GM19238 (cell line): ENCODE measurements around the gene LPO.

Source experiments
- DNase-seq: peaks from one replicate; pipeline ENCODE4 v3.0.0; 2011; ENCODE audit warnings: low spot score; ENCODE audit not compliant: insufficient read length

Gene LPO

DNA sequence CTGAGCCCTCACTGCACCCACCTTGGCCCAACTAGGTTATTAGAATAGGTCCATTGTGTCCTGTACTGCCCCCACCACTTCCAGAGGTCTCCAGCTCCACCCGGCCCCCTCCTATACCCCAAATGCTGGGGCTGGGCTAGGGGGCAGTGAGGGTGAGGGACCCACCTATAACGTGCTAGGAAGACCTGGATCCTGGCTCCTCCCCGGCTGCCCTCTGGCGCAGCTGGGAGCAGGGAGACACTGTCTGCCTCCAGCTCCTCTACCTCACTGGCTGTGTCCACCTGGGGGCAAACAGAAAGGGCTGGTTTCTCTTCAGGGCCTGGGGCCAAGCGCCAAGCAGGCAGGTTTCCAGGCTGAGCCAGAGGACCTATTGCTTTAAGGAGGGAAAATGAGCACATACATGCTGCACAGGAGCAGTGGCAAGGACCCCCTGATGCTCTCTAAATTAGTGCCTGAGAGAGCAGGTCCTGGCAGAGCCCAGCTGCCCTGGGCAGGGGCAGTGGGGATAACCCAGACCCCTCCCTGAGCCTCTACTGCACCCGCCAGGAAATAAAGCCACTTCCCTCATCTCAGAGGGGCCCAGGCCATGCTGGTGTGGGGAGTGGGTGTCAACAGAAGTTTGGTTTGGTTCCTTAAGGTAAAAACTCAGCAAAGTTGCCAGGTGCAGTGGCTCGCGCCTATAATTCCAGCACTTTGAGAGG lies 78.0 kb downstream of the LPO start:
- DNase-seq, result no peak

DNA sequence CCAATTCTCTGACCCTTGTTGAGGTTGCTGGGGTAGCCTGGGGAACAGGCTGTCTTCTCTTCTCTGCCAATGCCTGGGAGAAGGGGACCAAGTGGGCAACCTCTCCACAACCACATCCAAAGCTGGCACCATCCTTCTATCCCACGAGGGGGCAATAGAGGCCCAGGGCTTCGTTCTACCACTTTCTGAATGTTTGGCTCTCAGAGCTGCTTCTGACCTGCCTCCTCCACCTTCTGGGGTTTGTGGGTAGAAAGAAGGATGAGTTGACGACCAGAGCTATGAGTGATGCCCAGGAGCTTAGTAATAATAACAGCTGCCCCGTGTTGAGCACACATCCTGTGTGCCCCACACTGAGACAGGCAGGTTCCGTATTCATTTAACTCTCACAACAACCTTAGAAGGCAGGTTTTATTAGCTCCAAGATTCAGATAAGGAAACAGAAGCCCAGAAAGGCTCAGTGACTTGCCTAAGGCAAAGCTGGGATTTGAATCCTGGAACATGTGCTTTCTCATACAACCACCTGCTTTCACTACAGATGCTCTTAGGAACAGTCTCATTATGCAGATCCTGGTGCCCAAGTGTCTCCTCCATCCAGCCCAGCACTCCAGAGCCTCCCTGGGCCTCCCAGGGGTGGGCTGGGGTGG lies 79.2 kb downstream of the LPO start:
- DNase-seq, result peak; percentile 81

DNA sequence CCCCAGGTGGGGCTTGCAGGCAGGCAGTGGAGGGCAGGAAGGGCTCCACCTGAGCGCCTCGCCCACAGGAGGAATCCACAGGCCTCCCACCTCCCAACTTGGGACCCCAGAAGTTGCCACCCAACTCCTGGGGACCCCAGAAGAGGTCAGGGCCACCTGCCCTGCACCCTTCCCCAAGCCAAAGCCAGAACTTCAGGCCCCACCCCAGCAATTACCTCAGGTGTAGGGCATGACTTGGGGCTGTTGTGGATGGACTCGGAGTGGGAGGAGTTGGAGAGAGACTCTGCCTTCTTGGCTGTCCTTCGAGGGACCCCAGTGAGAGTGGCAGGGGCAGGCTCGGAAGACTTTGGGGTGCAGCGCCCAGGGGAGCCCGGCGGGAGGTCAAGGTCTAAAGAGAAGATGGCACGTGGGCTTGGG lies 79.7 kb downstream of the LPO start:
- DNase-seq, result no peak
